Colonic mucosa (tissue), 4 donors: ENCODE data around the gene BAIAP3. TPM values are rescaled to one million over a fixed set of nuclear protein-coding genes. Genes with fewer than 3 reads are reported as not detected.

Source experiments
- DNase-seq: peaks from one replicate; pipeline ENCODE4 v3.0.0-alpha.2; 2020
- H3K27ac ChIP-seq: fragments of 200-600 bp; one replicate; pipeline ENCODE4 v1.8.0; 2021
- H3K27me3 ChIP-seq: fragments of 200-600 bp; one replicate; pipeline ENCODE4 v1.8.0; 2021
- H3K36me3 ChIP-seq: fragments of 200-600 bp; one replicate; pipeline ENCODE4 v1.8.0; 2021
- H3K4me1 ChIP-seq: fragments of 200-600 bp; one replicate; pipeline ENCODE4 v1.8.0; 2021; ENCODE audit warnings: mild to moderate bottlenecking
- H3K4me3 ChIP-seq: fragments of 200-600 bp; one replicate; pipeline ENCODE4 v1.8.0; 2021
- H3K9ac ChIP-seq, 2 donors: one replicate each; pipeline ENCODE4 v1.7.0; 2013; ENCODE audit warnings: control low read depth in 2 of 2, low read depth in 2 of 2, low read length in 2 of 2
- H3K9me3 ChIP-seq: fragments of 200-600 bp; one replicate; pipeline ENCODE4 v1.8.0; 2021
- CTCF ChIP-seq: fragments of 200-600 bp; IDR thresholded peaks from one replicate; pipeline ENCODE4 v1.8.0; 2022; ENCODE audit warnings: antibody characterized with exemption, mild to moderate bottlenecking
- intact Hi-C: fragments of 100-400 bp; cut with DNase I; formaldehyde crosslinking; loops from one replicate; pipeline ENCODE4 v1.14.1; 2022
- total RNA-seq, 2 donors: library from RNA; stranded (reverse); fragmentation: NEBNext Ultra II Directional in 1 of 2; extraction: Animal tissue kit (Norgen Biotek cat#: 25700) in 1 of 2; gene quantifications; one replicate each; pipeline ENCODE4 v1.2.1, GENCODE V29; 2021
- donor health status: healthy.
- donor health status: DM: no; HTN: no; CAD: no.
- donor health status: DM: no; HTN: no; CAD: no.

The BAIAP3 gene
- total RNA-seq, 2 donors from 2014 or later, result 5.5 to 9.8 TPM

GRCh38 chr16:1349951-1350350, 16.5 kb downstream of the BAIAP3 start:
- no peak for DNase-seq
- Histone ChIP-seq H3K27ac (no peak overlapping the region), H3K4me3 (no peak overlapping the region), H3K4me1 (peaks cover 4% of the 10 kb centered on the region), H3K36me3 (no peaks in the 10 kb centered on the region), H3K9ac (no peak overlapping the region), H3K27me3 (no peaks in the 10 kb centered on the region), H3K9me3 (no peaks in the 10 kb centered on the region)
- TF ChIP-seq CTCF, result no peak
- intact Hi-C loops, result no loop called here

GRCh38 chr16:1350691-1351090, 17.2 kb downstream of the BAIAP3 start:
- DNase-seq, result no peak
- Histone ChIP-seq H3K9me3 (no peaks in the 10 kb centered on the region), H3K27me3 (no peaks in the 10 kb centered on the region), H3K9ac (peak overlapping the region; percentile 90 to 91), H3K4me3 (peak overlapping the region; percentile 99), H3K36me3 (no peaks in the 10 kb centered on the region), H3K27ac (no peak overlapping the region), H3K4me1 (peaks cover 4% of the 10 kb centered on the region)
- TF ChIP-seq CTCF, result no peak
- intact Hi-C loops, result no loop called here

GRCh38 chr16:1351215-1351581, 17.8 kb downstream of the BAIAP3 start:
- H3K27ac ChIP-seq, result peak overlapping the region; percentile 53
- intact Hi-C loops, result no loop called here
- H3K27me3 ChIP-seq, result no peaks in the 10 kb centered on the region
- peaks cover 4% of the 10 kb centered on the region for H3K4me1 ChIP-seq
- no peak for TF ChIP-seq CTCF
- no peak for DNase-seq
- H3K36me3 ChIP-seq, result no peaks in the 10 kb centered on the region
- peak overlapping the region; percentile 90 to 91 for H3K9ac ChIP-seq
- H3K4me3 ChIP-seq, result peak overlapping the region; percentile 99
- no peaks in the 10 kb centered on the region for H3K9me3 ChIP-seq

- Histone ChIP-seq H3K36me3 (no peaks in the 10 kb centered on the region), H3K27me3 (no peaks in the 10 kb centered on the region), H3K9me3 (no peaks in the 10 kb centered on the region), H3K4me1 (peaks cover 4% of the 10 kb centered on the region), H3K9ac (peak within 1 kb of the TSS; percentile 90 to 91), H3K4me3 (peak within 1 kb of the TSS; percentile 99), H3K27ac (peak within 1 kb of the TSS; percentile 53)
- peak; percentile 84 for DNase-seq
- no peak for TF ChIP-seq CTCF
- intact Hi-C loops, result no loop called here
Observed at GRCh38 chr16:1351582-1352362, 18.3 kb downstream of the BAIAP3 start, which contains the start of the genes GNPTG and TSR3. Gene GNPTG (plus strand): TSS chr16:1351931. CDS start chr16:1351966, 35 bp downstream. Gene TSR3 (minus strand): TSS chr16:1351878. CDS start chr16:1351804, 74 bp downstream.

GRCh38 chr16:1354815-1355540, 21.5 kb downstream of the BAIAP3 start:
- Histone ChIP-seq H3K9me3 (no peaks in the 10 kb centered on the region), H3K4me1 (peaks cover 4% of the 10 kb centered on the region), H3K4me3 (no peak overlapping the region), H3K27me3 (no peaks in the 10 kb centered on the region), H3K36me3 (no peaks in the 10 kb centered on the region), H3K9ac (no peak overlapping the region), H3K27ac (no peak overlapping the region)
- TF ChIP-seq CTCF, result no peak
- intact Hi-C loops, result no loop called here
- DNase-seq, result no peak
